Natural killer cell (primary cell): Measurements from ENCODE around the gene HSD17B12. TPM values are rescaled to one million over a fixed set of nuclear protein-coding genes. Genes with fewer than 3 reads are reported as not detected.

Experiments used
- ATAC-seq, 3 donors: fragments of 150-1000 bp in 2 of 3; fragments of 200-7000 bp in 1 of 3; cut with Tn5 transposase; 1 replicate in 1 of 3; 2 replicates in 2 of 3; pipeline ENCODE4 v1.10.0; 2021; ENCODE audit warnings: mild to moderate bottlenecking in 2 of 3, moderate library complexity in 2 of 3
- DNase-seq, 2 donors: peaks; one replicate each; pipeline versions ENCODE4 v3.0.0 to v3.0.0-alpha.2; 2013 to 2021; ENCODE audit warnings: mixed read lengths in 1 of 2
- H3K27ac ChIP-seq: one replicate; pipeline ENCODE4 v1.5.1; 2013; ENCODE audit warnings: mild to moderate bottlenecking, low read length
- H3K27me3 ChIP-seq: one replicate; pipeline ENCODE4 v1.6.1; 2013; ENCODE audit warnings: low read length; ENCODE audit not compliant: control insufficient read depth, insufficient read depth
- H3K36me3 ChIP-seq: one replicate; pipeline ENCODE4 v1.6.1; 2013; ENCODE audit warnings: low read length; ENCODE audit not compliant: control insufficient read depth, insufficient read depth
- H3K4me1 ChIP-seq: one replicate; pipeline ENCODE4 v1.6.1; 2013; ENCODE audit warnings: low read length; ENCODE audit not compliant: control insufficient read depth, insufficient read depth
- H3K4me3 ChIP-seq: one replicate; pipeline ENCODE4 v1.5.1; 2013; ENCODE audit warnings: low read length
- H3K9me3 ChIP-seq: one replicate; pipeline ENCODE4 v1.6.1; 2013; ENCODE audit warnings: low read length; ENCODE audit not compliant: control insufficient read depth, insufficient read depth
- H3K27ac Mint-ChIP-seq, 2 donors: one replicate each; pipeline ENCODE4 v1.8.0; 2022; ENCODE audit warnings: mild to moderate bottlenecking in 2 of 2, mixed read lengths in 2 of 2, moderate library complexity in 1 of 2
- H3K27me3 Mint-ChIP-seq, 2 donors: one replicate each; pipeline ENCODE4 v1.8.0; 2022; ENCODE audit warnings: low read depth in 2 of 2, mixed read lengths in 2 of 2
- H3K36me3 Mint-ChIP-seq: one replicate; pipeline ENCODE4 v1.8.0; 2022; ENCODE audit warnings: mixed read lengths
- H3K4me1 Mint-ChIP-seq, 2 donors: one replicate each; pipeline ENCODE4 v1.8.0; 2022; ENCODE audit warnings: mixed read lengths in 2 of 2
- H3K4me3 Mint-ChIP-seq: one replicate; pipeline ENCODE4 v1.8.0; 2022; ENCODE audit warnings: mild to moderate bottlenecking, moderate library complexity, mixed read lengths
- H3K9me3 Mint-ChIP-seq, 2 donors: one replicate each; pipeline ENCODE4 v1.8.0; 2022; ENCODE audit warnings: mixed read lengths in 2 of 2
- CTCF ChIP-seq: fragments of 200-600 bp; IDR thresholded peaks from one replicate; pipeline ENCODE4 v1.8.0; 2022; ENCODE audit warnings: antibody characterized with exemption
- WGBS: methylation state at CpG from one replicate; pipeline ENCODE4 v1.1.7; 2013; ENCODE audit warnings: missing lambda C conversion rate; ENCODE audit not compliant: insufficient coverage; 5-methylcytosine and 5-hydroxymethylcytosine counted together
- intact Hi-C: fragments of 100-400 bp; cut with micrococcal nuclease; formaldehyde crosslinking; loops from one replicate; pipeline ENCODE4 v1.14.2; 2022
- total RNA-seq, 4 donors: library from RNA; stranded (reverse); fragments of 120-200 nt in 1 of 4; gene quantifications; one replicate each; pipeline versions ENCODE4 v1.2.3 to v1.2.4, GENCODE V29; 2013 to 2022

HSD17B12 gene
- total RNA-seq, 3 donors from 2014 or later (not counting 1 experiment from before 2014, with no cell fraction given) = 21.0 to 26.3 (median 26.1) TPM

- Histone ChIP-seq H3K9me3 (peaks cover 4% of the 10 kb centered on the region), H3K27me3 (no peaks in the 10 kb centered on the region), H3K27ac (no peak overlapping the region), H3K36me3 (no peaks in the 10 kb centered on the region), H3K4me1 (no peaks in the 10 kb centered on the region), H3K4me3 (no peak overlapping the region)
- Mint-ChIP-seq H3K4me3 (no peak overlapping the region), H3K9me3 (peaks cover 2 to 9% of the 10 kb centered on the region in 2 donors), H3K27ac (no peak overlapping the region), H3K36me3 (peaks cover 18% of the 10 kb centered on the region), H3K27me3 (no peaks in the 10 kb centered on the region), H3K4me1 (peaks cover 14 to 20% of the 10 kb centered on the region in 2 donors)
- no peak for TF ChIP-seq CTCF
- 100% methylated on average over 1 of the region's 2 CpGs for WGBS
- intact Hi-C loops = no loop called here
- no peak for ATAC-seq
- DNase-seq = no peak
Observed at GRCh38 chr11:43748095-43748494, 67.6 kb downstream of the HSD17B12 start.

DNA sequence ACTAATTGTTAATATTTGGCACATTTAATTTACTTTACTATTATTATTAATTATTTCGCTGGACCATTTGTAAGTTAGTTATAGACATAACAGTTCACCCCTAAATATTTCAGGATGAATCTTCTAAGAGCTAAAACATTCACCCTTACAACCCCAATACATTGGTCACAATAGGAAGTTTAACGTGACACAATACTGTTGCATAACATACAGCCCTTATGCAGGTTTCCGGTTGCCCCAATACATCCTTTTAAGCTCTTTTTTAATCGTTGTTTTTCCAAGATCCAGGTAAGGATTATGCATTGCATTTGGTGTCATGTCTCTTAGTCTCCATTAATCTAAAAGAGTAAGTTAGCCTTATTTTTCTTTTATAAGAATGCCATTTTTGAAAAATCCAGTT, 71.2 kb downstream of the HSD17B12 start:
- H3K4me3 ChIP-seq = no peak overlapping the region
- H3K27ac Mint-ChIP-seq = no peak overlapping the region
- H3K4me3 Mint-ChIP-seq = no peak overlapping the region
- no peaks in the 10 kb centered on the region for H3K27me3 Mint-ChIP-seq
- intact Hi-C loops = no loop called here
- no peak overlapping the region for H3K27ac ChIP-seq
- H3K4me1 ChIP-seq = no peaks in the 10 kb centered on the region
- peaks cover 6 to 12% of the 10 kb centered on the region in 2 donors for H3K4me1 Mint-ChIP-seq
- no peak for ATAC-seq
- 91% methylated on average over 2 of the region's 4 CpGs for WGBS
- no peaks in the 10 kb centered on the region for H3K9me3 ChIP-seq
- TF ChIP-seq CTCF = no peak
- no peak for DNase-seq
- H3K36me3 Mint-ChIP-seq = peaks cover 3% of the 10 kb centered on the region
- no peaks in the 10 kb centered on the region for H3K27me3 ChIP-seq
- H3K9me3 Mint-ChIP-seq = peaks cover 2 to 3% of the 10 kb centered on the region in 2 donors
- H3K36me3 ChIP-seq = peaks cover 3% of the 10 kb centered on the region

GRCh38 chr11:43756575-43756974, 76.0 kb downstream of the HSD17B12 start:
- no peak for TF ChIP-seq CTCF

GRCh38 chr11:43758927-43759326, 78.4 kb downstream of the HSD17B12 start:
- Histone ChIP-seq H3K27me3 (no peaks in the 10 kb centered on the region), H3K27ac (no peak overlapping the region), H3K4me1 (no peaks in the 10 kb centered on the region), H3K4me3 (no peak overlapping the region), H3K9me3 (no peaks in the 10 kb centered on the region), H3K36me3 (peaks cover 3% of the 10 kb centered on the region)
- Mint-ChIP-seq H3K36me3 (peaks cover 5% of the 10 kb centered on the region), H3K4me3 (no peak overlapping the region), H3K27ac (no peak overlapping the region), H3K4me1 (no peaks in the 10 kb centered on the region), H3K9me3 (no peaks in the 10 kb centered on the region), H3K27me3 (no peaks in the 10 kb centered on the region)
- 63% methylated on average over 4 of the region's 4 CpGs for WGBS
- ATAC-seq (no peak), DNase-seq (no peak)
- intact Hi-C loops = no loop called here
- no peak for TF ChIP-seq CTCF

More at GRCh38 chr11:43756575-43756974, 76.0 kb downstream of the HSD17B12 start:
- Histone ChIP-seq H3K4me1 (no peaks in the 10 kb centered on the region), H3K9me3 (no peaks in the 10 kb centered on the region), H3K36me3 (peaks cover 3% of the 10 kb centered on the region), H3K27me3 (no peaks in the 10 kb centered on the region), H3K27ac (no peak overlapping the region), H3K4me3 (no peak overlapping the region)
- Mint-ChIP-seq H3K9me3 (no peaks in the 10 kb centered on the region), H3K4me1 (no peaks in the 10 kb centered on the region), H3K4me3 (no peak overlapping the region), H3K27me3 (no peaks in the 10 kb centered on the region), H3K36me3 (peaks cover 5% of the 10 kb centered on the region), H3K27ac (no peak overlapping the region)
- over 99% methylated on average over 3 of the region's 3 CpGs for WGBS
- intact Hi-C loops = no loop called here
- ATAC-seq (no peak), DNase-seq (no peak)
